Measurements from ENCODE around the gene MS4A15. TPM values are rescaled to one million over a fixed set of nuclear protein-coding genes. Genes with fewer than 3 reads are reported as not detected.
"Not testable (repeated sequence)": the region's sequence is repeated elsewhere in the genome, so short reads cannot be mapped to it uniquely, and the experiment has no call there.

The MS4A15 gene
- not detected in 2 replicates for polyA plus RNA-seq (2011; rRNA removed)
- not detected in 2 replicates for polyA minus RNA-seq (2011; rRNA and poly(A)+ RNA removed)

DNA sequence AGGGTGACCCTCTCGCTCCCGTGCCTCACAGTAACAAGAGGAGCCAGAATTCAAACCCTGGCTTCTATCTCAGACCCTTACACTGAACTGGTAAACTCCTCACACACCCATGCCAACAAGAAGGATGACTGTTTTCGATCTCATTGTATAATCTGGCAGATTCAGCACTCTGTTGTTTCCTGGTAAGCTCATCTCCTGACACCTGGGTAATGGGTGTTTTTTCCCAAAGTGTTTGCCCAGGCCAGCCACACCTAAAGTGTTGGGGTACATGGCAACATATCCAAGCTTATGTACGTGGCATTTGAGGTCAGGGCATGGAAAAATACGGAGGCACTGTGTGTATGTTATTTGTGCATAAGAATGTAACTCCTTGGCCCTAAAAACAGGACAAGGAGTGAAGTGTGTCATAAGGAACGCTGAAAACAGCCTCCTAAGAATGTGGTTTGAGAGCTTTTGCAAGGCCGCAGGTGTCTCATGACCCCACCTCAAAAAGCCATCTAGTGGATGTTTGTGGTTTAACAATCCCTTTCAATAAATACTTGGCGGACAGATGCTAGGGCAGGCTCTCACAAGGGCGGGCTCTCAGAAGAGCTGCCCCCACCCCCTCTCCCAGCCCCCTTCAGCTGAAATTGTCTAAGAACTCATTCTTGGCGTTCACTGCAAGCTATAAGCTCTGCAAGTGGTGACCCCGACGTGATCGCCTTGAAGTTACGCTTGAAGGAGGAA lies at the start of gene MS4A15:
Gene MS4A15 (plus strand): TSS at position 561 of the 726 bp plus-strand sequence. CDS start 6,867 bp downstream, outside the sequence.
- no peak within 1 kb of the TSS for H3K4me3 ChIP-seq (ENCODE audit: low read depth, low read length)
- H3K27me3 ChIP-seq (ENCODE audit: control insufficient read depth, insufficient read depth, low read length): peaks cover 6% of the 10 kb centered on the region
- TF ChIP-seq, protein P1, sequence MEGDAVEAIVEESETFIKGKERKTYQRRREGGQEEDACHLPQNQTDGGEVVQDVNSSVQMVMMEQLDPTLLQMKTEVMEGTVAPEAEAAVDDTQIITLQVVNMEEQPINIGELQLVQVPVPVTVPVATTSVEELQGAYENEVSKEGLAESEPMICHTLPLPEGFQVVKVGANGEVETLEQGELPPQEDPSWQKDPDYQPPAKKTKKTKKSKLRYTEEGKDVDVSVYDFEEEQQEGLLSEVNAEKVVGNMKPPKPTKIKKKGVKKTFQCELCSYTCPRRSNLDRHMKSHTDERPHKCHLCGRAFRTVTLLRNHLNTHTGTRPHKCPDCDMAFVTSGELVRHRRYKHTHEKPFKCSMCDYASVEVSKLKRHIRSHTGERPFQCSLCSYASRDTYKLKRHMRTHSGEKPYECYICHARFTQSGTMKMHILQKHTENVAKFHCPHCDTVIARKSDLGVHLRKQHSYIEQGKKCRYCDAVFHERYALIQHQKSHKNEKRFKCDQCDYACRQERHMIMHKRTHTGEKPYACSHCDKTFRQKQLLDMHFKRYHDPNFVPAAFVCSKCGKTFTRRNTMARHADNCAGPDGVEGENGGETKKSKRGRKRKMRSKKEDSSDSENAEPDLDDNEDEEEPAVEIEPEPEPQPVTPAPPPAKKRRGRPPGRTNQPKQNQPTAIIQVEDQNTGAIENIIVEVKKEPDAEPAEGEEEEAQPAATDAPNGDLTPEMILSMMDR (IDR thresholded peaks at IDR 0.05; ENCODE audit: insufficient read depth, low read depth, low read length): peak; percentile 17; the same call in 1 of the 2 replicates
- no peaks in the 10 kb centered on the region for H3K36me3 ChIP-seq (ENCODE audit: control insufficient read depth, insufficient read depth, low read length)
- CTCF ChIA-PET: interaction anchor here (1.0 to 1.4 kb wide), 2 partner anchors 19 to 74 kb away, joined by 3 read pairs; no protein-coding TSS in a partner anchor
- no peak for DNase-seq (ENCODE audit: low read depth)
- POLR2A ChIA-PET: no interaction called here

- DNase-seq (ENCODE audit: low read depth): no peak
- POLR2A ChIA-PET: no interaction called here
- CTCF ChIA-PET: no interaction called here
- no peak overlapping the region for H3K4me3 ChIP-seq (ENCODE audit: low read depth, low read length)
- no peaks in the 10 kb centered on the region for H3K36me3 ChIP-seq (ENCODE audit: control insufficient read depth, insufficient read depth, low read length)
- H3K27me3 ChIP-seq (ENCODE audit: control insufficient read depth, insufficient read depth, low read length): no peaks in the 10 kb centered on the region
- TF ChIP-seq, protein P1 (IDR thresholded peaks at IDR 0.05; ENCODE audit: insufficient read depth, low read depth, low read length): no peak
Observed at GRCh38 chr11:60706931-60707330, 49.7 kb upstream of the MS4A15 start.

DNA sequence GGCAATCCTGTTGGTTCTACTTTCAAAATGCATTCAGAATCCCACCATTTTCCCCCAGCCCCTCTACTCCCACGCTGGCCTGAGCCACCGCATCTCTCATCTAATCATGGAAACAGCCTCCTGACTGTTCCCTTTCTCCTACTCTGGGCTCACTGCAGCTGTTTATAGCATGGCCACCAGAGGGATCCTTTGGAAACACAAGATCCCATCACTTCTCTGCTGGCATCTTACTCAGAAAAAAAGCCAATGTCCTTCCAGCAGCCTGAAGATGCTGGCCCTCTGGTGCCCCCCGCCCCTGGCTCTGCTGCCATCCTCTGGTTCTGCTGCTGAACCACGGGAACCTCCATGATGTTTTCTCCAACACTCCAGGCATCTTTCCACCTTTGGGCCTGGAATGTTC lies 46.2 kb upstream of the MS4A15 start:
- TF ChIP-seq, protein P1 (IDR thresholded peaks at IDR 0.05; ENCODE audit: insufficient read depth, low read depth, low read length): 0 out of 2 replicates have a peak, but pooled peaks have one; percentile 3
- ChIA-PET POLR2A (no interaction called here), CTCF (no interaction called here)
- DNase-seq (ENCODE audit: low read depth): no peak
- H3K4me3 ChIP-seq (ENCODE audit: low read depth, low read length): no peak overlapping the region
- no peaks in the 10 kb centered on the region for H3K27me3 ChIP-seq (ENCODE audit: control insufficient read depth, insufficient read depth, low read length)
- no peaks in the 10 kb centered on the region for H3K36me3 ChIP-seq (ENCODE audit: control insufficient read depth, insufficient read depth, low read length)

DNA sequence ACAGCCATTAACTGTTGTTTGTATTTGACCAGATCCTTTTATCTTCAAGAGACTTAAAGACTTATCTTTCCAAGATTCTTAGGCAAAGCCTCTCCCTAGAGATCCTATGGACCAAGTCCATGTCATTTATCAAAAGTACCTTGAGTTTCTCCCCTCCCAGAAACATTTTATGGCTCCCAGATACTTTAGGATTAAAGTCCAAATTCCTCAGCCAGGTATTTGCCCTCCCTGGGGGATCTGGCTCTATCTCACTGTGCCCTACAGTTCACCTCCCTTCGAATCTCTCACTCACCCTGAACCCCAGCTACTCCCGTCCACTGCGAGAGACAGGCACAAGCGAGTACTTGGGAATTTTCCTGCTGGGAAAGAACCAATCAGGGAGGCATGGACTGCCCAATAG lies 45.4 kb upstream of the MS4A15 start:
- no peak overlapping the region for H3K4me3 ChIP-seq (ENCODE audit: low read depth, low read length)
- H3K27me3 ChIP-seq (ENCODE audit: control insufficient read depth, insufficient read depth, low read length): no peaks in the 10 kb centered on the region
- POLR2A ChIA-PET: no interaction called here
- no peak for DNase-seq (ENCODE audit: low read depth)
- no peaks in the 10 kb centered on the region for H3K36me3 ChIP-seq (ENCODE audit: control insufficient read depth, insufficient read depth, low read length)
- CTCF ChIA-PET: no interaction called here
- TF ChIP-seq, protein P1 (IDR thresholded peaks at IDR 0.05; ENCODE audit: insufficient read depth, low read depth, low read length): no peak

- H3K4me3 ChIP-seq (ENCODE audit: low read depth, low read length); POLR2A ChIA-PET; CTCF ChIA-PET; DNase-seq (ENCODE audit: low read depth); H3K36me3 ChIP-seq (ENCODE audit: control insufficient read depth, insufficient read depth, low read length); H3K27me3 ChIP-seq (ENCODE audit: control insufficient read depth, insufficient read depth, low read length): not testable (repeated sequence)
Observed at GRCh38 chr11:60713423-60713822, 43.2 kb upstream of the MS4A15 start.

GRCh38 chr11:60717956-60718355 lies 38.7 kb upstream of the MS4A15 start:
- TF ChIP-seq, protein P1 (IDR thresholded peaks at IDR 0.05; ENCODE audit: insufficient read depth, low read depth, low read length): no peak
- ChIA-PET CTCF (no interaction called here), POLR2A (no interaction called here)
- no peak overlapping the region for H3K4me3 ChIP-seq (ENCODE audit: low read depth, low read length)
- H3K36me3 ChIP-seq (ENCODE audit: control insufficient read depth, insufficient read depth, low read length): no peaks in the 10 kb centered on the region
- no peaks in the 10 kb centered on the region for H3K27me3 ChIP-seq (ENCODE audit: control insufficient read depth, insufficient read depth, low read length)
- DNase-seq (ENCODE audit: low read depth): no peak

Data from BJ (cell line).